HepG2 (cell line): ENCODE results near the gene ARFGAP3. TPM values are rescaled to one million over a fixed set of nuclear protein-coding genes. Genes with fewer than 3 reads are reported as not detected.

ENCODE experiments used
- DMTF1 ChIP-seq: sonication (generic); formaldehyde crosslinking; IDR thresholded peaks from 2 replicates; pipeline ENCODE4 v1.4.0; 2020; ENCODE audit warnings: mild to moderate bottlenecking, missing genetic modification reagents
- EEA1 ChIP-seq: sonication (generic); formaldehyde crosslinking; IDR thresholded peaks from 2 replicates; pipeline ENCODE4 v1.5.1; 2020; ENCODE audit warnings: mild to moderate bottlenecking, missing genetic modification reagents, borderline replicate concordance
- EP300 ChIP-seq, 3 experiments: sonication (generic) in 1 of 3; formaldehyde crosslinking in 1 of 3; IDR thresholded peaks; 2 replicates each; pipeline versions ENCODE4 v1.5.1 to v1.6.1; 2011 to 2020; ENCODE audit warnings: low read depth in 2 of 3, low read length in 2 of 3, borderline replicate concordance in 1 of 3, improper control_type of control experiment in 1 of 3, mild to moderate bottlenecking in 1 of 3, missing genetic modification reagents in 1 of 3, moderate library complexity in 1 of 3
- HNRNPLL ChIP-seq: fragments of 200-400 bp; formaldehyde crosslinking; IDR thresholded peaks from 2 replicates; pipeline ENCODE4 v1.6.1; 2017; ENCODE audit warnings: mild to moderate bottlenecking, low read depth, low read length; ENCODE audit not compliant: poor library complexity, severe bottlenecking
- NFE2L2 ChIP-seq: fragments of 150-350 bp; IDR thresholded peaks from 2 replicates; pipeline ENCODE4 v1.6.1; 2014; ENCODE audit warnings: low read length
- POLR2A ChIP-seq, 2 experiments: IDR thresholded peaks; 2 replicates each; pipeline ENCODE4 v1.6.1; 2011; ENCODE audit warnings: low read depth in 2 of 2, low read length in 2 of 2, mild to moderate bottlenecking in 1 of 2, moderate library complexity in 1 of 2; ENCODE audit not compliant: insufficient read depth in 1 of 2
- PTBP1 ChIP-seq: fragments of 200-400 bp; formaldehyde crosslinking; IDR thresholded peaks from 2 replicates; pipeline ENCODE4 v1.6.1; 2018; ENCODE audit warnings: low read length, low read depth; ENCODE audit not compliant: poor library complexity, severe bottlenecking
- RARA ChIP-seq: IDR thresholded peaks from 2 replicates; pipeline ENCODE4 v1.6.1; 2016; ENCODE audit warnings: missing genetic modification reagents, missing compliant biosample characterization
- SIN3A ChIP-seq: IDR thresholded peaks from 2 replicates; pipeline ENCODE4 v1.6.1; 2011; ENCODE audit warnings: low read depth, mild to moderate bottlenecking, control low read depth, low read length, borderline replicate concordance
- SKI ChIP-seq: fragments of 450-650 bp; IDR thresholded peaks from one replicate; pipeline ENCODE4 v1.6.1; 2018; ENCODE audit warnings: mild to moderate bottlenecking; ENCODE audit not compliant: partially characterized antibody
- TERF1 ChIP-seq: sonication (generic); formaldehyde crosslinking; IDR thresholded peaks from 2 replicates; pipeline ENCODE4 v1.8.0; 2022; ENCODE audit warnings: mild to moderate bottlenecking, missing genetic modification reagents, moderate library complexity
- THAP8 ChIP-seq: sonication (generic); formaldehyde crosslinking; IDR thresholded peaks from 2 replicates; pipeline ENCODE4 v1.5.1; 2020; ENCODE audit warnings: missing genetic modification reagents, mild to moderate bottlenecking, borderline replicate concordance
- ZBTB49 ChIP-seq: sonication (generic); formaldehyde crosslinking; IDR thresholded peaks from 2 replicates; pipeline ENCODE4 v1.4.0; 2020; ENCODE audit warnings: missing genetic modification reagents, borderline replicate concordance
- ZMYM4 ChIP-seq: sonication (generic); formaldehyde crosslinking; IDR thresholded peaks from 2 replicates; pipeline ENCODE4 v1.8.1; 2023; ENCODE audit warnings: mild to moderate bottlenecking, missing genetic modification reagents
- ZNF263 ChIP-seq: sonication (generic); formaldehyde crosslinking; IDR thresholded peaks from 2 replicates; pipeline ENCODE4 v1.4.0; 2020; ENCODE audit warnings: missing genetic modification reagents
- ZNF484 ChIP-seq: sonication (generic); formaldehyde crosslinking; IDR thresholded peaks from 2 replicates; pipeline ENCODE4 v1.5.1; 2020; ENCODE audit warnings: mild to moderate bottlenecking, low read depth, missing genetic modification reagents, borderline replicate concordance
- ZNF652 ChIP-seq: IDR thresholded peaks from 2 replicates; pipeline ENCODE4 v1.6.1; 2016; ENCODE audit warnings: low read depth, borderline replicate concordance
- ZNF709 ChIP-seq: sonication (generic); formaldehyde crosslinking; IDR thresholded peaks from 2 replicates; pipeline ENCODE4 v1.5.0; 2020; ENCODE audit warnings: mild to moderate bottlenecking, missing genetic modification reagents
- ZSCAN31 ChIP-seq: sonication (generic); formaldehyde crosslinking; IDR thresholded peaks from 2 replicates; pipeline ENCODE4 v1.5.0; 2020; ENCODE audit warnings: low read depth, mild to moderate bottlenecking, missing genetic modification reagents
- polyA plus RNA-seq, 8 experiments: library from polyadenylated mRNA; depleted of rRNA in 3 of 8; stranded (reverse) in 7 of 8; unstranded in 1 of 8; fragments of >200 nt; fragmentation: Illumina TruSeq in 4 of 8; extraction: Trizol in 4 of 8; gene quantifications; 2 replicates each; pipeline versions ENCODE4 v1.2.1 to v1.2.3, GENCODE V29; 2011 to 2016; ENCODE audit warnings: low read depth in 4 of 8, missing spikeins in 1 of 8, mixed read lengths in 1 of 8; ENCODE audit not compliant: insufficient read depth in 1 of 8
- total RNA-seq, 5 experiments: library from RNA; depleted of rRNA; stranded (reverse); fragments of >200 nt; fragmentation: Illumina TruSeq; extraction: Trizol; gene quantifications; 2 replicates each; pipeline ENCODE4 v1.2.3, GENCODE V29; 2016; ENCODE audit warnings: low read depth in 1 of 5

Gene ARFGAP3
- total and polyA plus RNA-seq, 2 of the 13 experiments (the other 11 are each of a cell fraction or from before 2014, with no cell fraction given) = 41.7 to 61.6 TPM

GRCh38 chr22:42800451-42801251 is 56.4 kb downstream of the ARFGAP3 start (continued):
- TF ChIP-seq ZNF484 (CRISPR knock-in tag) = no peak
- TF ChIP-seq SKI = peak; percentile 96
- TF ChIP-seq POLR2A (IDR thresholded peaks at IDR 0.05; ENCODE audit: insufficient read depth in 1 of 2, low read depth in 2 of 2, low read length in 2 of 2) = 0 out of 4 replicates have a peak, but pooled peaks of 1 of the 2 experiments have one; percentile 38
- no peak for TF ChIP-seq THAP8 (CRISPR knock-in tag)
- no peak for TF ChIP-seq DMTF1 (CRISPR knock-in tag)
- no peak for TF ChIP-seq TERF1 (CRISPR knock-in tag)
- TF ChIP-seq HNRNPLL = no peak
- no peak for TF ChIP-seq ZNF652 (CRISPR knock-in tag)
- TF ChIP-seq ZSCAN31 (CRISPR knock-in tag) = peak; percentile 75; the same call in 1 of the 2 replicates
- peak; percentile 91 for TF ChIP-seq ZMYM4 (CRISPR knock-in tag)
- TF ChIP-seq EP300 (IDR thresholded peaks at IDR 0.05; ENCODE audit: low read depth in 2 of 2, low read length in 2 of 2) = peak; percentile 78 to 93
- TF ChIP-seq EP300 (CRISPR knock-in tag; IDR thresholded peaks at IDR 0.05; ENCODE audit: borderline replicate concordance) = peak; percentile 99
- no peak for TF ChIP-seq ZBTB49 (CRISPR knock-in tag)
- no peak for TF ChIP-seq EEA1 (CRISPR knock-in tag)
- TF ChIP-seq ZNF263 (CRISPR knock-in tag) = peak; percentile 63; the same call in 1 of the 2 replicates
- peak; percentile 61; the same call in 1 of the 2 replicates for TF ChIP-seq SIN3A
- peak; percentile 100 for TF ChIP-seq RARA
- no peak for TF ChIP-seq NFE2L2
- TF ChIP-seq ZNF709 (CRISPR knock-in tag) = no peak
- no peak for TF ChIP-seq PTBP1
